Stimulated activated naive CD8-positive, alpha-beta T cell treated with anti-CD3 and anti-CD28 coated beads, Interleukin-15, Interleukin-2, amounts not matched to agents 100 ng/mL and 50 ng/mL, for 24 hours (primary cell): Measurements from ENCODE around the gene LRRC9.
"Not testable (repeated sequence)": the region's sequence is repeated elsewhere in the genome, so short reads cannot be mapped to it uniquely, and the experiment has no call there.

ENCODE experiments used
- H3K27ac Mint-ChIP-seq: one replicate; pipeline ENCODE4 v1.8.0; 2021; ENCODE audit warnings: mild to moderate bottlenecking, mixed read lengths
- H3K27me3 Mint-ChIP-seq: one replicate; pipeline ENCODE4 v1.8.0; 2021; ENCODE audit warnings: mixed read lengths
- H3K36me3 Mint-ChIP-seq: one replicate; pipeline ENCODE4 v1.8.0; 2021; ENCODE audit warnings: low read depth, mixed read lengths
- H3K4me1 Mint-ChIP-seq: one replicate; pipeline ENCODE4 v1.8.0; 2021; ENCODE audit warnings: low read depth, mixed read lengths
- H3K4me3 Mint-ChIP-seq: one replicate; pipeline ENCODE4 v1.8.0; 2021; ENCODE audit warnings: mild to moderate bottlenecking, mixed read lengths
- H3K9me3 Mint-ChIP-seq: one replicate; pipeline ENCODE4 v1.8.0; 2021; ENCODE audit warnings: mixed read lengths

LRRC9 gene

DNA sequence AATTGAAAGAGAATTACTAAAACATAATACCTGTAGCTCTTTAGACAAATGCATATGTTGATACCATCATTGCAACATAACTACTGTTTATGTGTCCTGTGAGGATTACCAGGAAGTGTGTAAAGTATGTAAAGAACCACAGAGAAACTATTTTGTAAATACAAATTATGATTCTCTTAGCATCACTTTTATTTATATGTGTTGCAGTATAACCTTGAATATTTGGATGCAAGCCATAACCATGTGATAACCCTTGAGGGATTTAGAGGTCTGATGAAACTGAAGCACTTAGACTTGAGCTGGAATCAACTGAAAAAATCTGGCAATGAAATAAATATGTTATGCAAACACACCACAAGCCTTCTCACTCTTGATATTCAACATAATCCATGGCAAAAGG, 77.5 kb downstream of the LRRC9 start:
- Mint-ChIP-seq H3K27me3 (peaks cover 3% of the 10 kb centered on the region), H3K27ac (no peak overlapping the region), H3K36me3 (no peaks in the 10 kb centered on the region), H3K4me1 (no peaks in the 10 kb centered on the region), H3K4me3 (no peak overlapping the region), H3K9me3 (no peaks in the 10 kb centered on the region)

DNA sequence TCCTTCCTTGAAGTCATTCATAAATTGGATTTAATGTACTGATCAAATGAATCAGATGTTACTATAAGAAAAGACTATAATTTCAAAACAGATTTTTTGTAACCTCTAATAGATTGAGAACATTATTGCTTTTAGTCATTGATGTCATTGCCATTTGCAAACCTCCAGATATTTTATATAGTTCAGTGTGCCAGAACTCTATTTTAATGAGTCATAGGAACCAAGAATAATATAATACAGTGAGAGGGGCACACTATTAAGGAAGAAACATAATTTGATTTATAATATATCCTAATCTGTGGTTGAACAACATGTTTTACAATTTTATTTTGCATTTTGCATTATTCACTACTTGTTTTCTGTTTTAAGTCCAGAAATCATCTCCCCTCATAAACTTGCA, 78.0 kb downstream of the LRRC9 start:
- Mint-ChIP-seq H3K4me3 (no peak overlapping the region), H3K27me3 (peaks cover 3% of the 10 kb centered on the region), H3K9me3 (no peaks in the 10 kb centered on the region), H3K36me3 (no peaks in the 10 kb centered on the region), H3K4me1 (no peaks in the 10 kb centered on the region), H3K27ac (no peak overlapping the region)

- Mint-ChIP-seq H3K9me3 (no peaks in the 10 kb centered on the region), H3K4me3 (no peak overlapping the region), H3K36me3 (no peaks in the 10 kb centered on the region), H3K27ac (no peak overlapping the region), H3K27me3 (peaks cover 3% of the 10 kb centered on the region), H3K4me1 (no peaks in the 10 kb centered on the region)
Observed at GRCh38 chr14:59998564-59998963, 78.6 kb downstream of the LRRC9 start.

DNA sequence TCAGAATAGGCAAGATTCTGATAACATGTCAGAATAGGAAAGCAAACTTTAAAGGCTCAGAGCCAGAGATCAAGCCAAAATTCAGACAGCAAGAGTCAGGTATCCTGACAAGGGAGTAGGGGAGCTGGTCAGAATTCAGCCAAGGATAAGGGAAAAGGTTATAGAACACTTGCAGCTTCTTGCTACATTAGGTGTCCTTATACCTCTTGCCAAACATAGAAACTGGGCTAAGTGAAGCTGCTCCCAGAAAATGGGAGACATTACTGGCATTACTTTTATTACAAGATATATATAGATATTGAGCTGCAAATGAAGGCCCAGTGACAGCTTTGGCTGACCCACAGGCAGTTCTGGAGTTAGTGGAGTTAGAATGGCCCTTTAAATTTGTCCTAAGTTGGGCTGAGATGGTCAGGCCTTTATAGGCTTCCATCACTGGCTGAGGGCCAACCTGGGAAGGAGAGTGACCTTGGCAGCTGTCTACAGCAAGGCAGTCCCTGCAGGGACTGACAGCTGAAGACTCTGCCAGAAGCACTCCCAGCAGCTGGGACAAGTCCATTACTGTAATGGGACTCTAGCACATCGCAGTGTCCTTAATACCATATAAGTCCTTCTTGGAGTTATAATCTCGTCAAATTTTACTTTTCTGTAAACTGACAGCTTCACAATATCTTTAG, 83.0 kb downstream of the LRRC9 start:
- no peaks in the 10 kb centered on the region for H3K4me1 Mint-ChIP-seq
- H3K27ac Mint-ChIP-seq = no peak overlapping the region
- no peak overlapping the region for H3K4me3 Mint-ChIP-seq
- peaks cover 5% of the 10 kb centered on the region for H3K27me3 Mint-ChIP-seq
- no peaks in the 10 kb centered on the region for H3K36me3 Mint-ChIP-seq
- H3K9me3 Mint-ChIP-seq = no peaks in the 10 kb centered on the region

DNA sequence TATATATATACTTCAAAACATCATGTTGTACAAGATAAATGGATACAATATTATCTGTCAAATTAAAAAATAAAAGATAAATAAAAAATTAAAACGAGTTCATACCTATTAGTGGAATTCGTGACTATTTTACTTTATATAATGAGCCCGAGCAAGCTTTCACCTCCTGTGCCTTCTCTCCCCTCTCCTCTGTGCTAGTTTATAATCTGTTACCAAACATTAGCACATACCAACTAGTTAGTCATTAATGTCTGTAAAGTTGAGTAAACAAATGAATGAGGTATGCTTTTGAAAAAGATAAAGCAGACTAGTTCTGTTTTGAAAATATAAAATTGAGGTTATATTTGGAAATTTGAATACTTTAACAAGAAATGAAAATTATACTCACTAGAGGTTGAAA, 84.0 kb downstream of the LRRC9 start:
- H3K4me3 Mint-ChIP-seq = no peak overlapping the region
- no peaks in the 10 kb centered on the region for H3K9me3 Mint-ChIP-seq
- no peaks in the 10 kb centered on the region for H3K4me1 Mint-ChIP-seq
- no peaks in the 10 kb centered on the region for H3K36me3 Mint-ChIP-seq
- peaks cover 5% of the 10 kb centered on the region for H3K27me3 Mint-ChIP-seq
- H3K27ac Mint-ChIP-seq = no peak overlapping the region

DNA sequence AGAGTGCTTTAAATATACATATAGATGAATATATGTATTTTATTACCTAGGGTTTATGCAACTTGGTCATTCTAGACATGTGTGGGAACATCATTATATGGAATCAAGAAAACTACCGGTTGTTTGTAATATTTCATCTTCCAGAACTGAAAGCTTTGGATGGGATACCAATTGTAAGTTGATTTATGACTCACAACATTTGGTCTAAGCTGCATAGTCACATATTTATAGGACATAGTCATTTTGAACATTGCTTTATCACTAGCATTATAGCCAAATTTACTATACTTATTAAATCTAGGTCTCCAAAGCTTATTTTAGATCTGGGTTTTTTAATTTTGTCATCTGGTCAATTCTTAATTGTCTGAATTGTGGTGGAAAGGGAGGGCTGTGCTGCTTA, 88.1 kb downstream of the LRRC9 start:
- Mint-ChIP-seq H3K27ac (no peak overlapping the region), H3K36me3 (no peaks in the 10 kb centered on the region), H3K9me3 (no peaks in the 10 kb centered on the region), H3K4me1 (no peaks in the 10 kb centered on the region), H3K4me3 (no peak overlapping the region), H3K27me3 (peaks cover 5% of the 10 kb centered on the region)

- not testable (repeated sequence) for H3K27ac Mint-ChIP-seq, H3K4me1 Mint-ChIP-seq, H3K27me3 Mint-ChIP-seq, H3K36me3 Mint-ChIP-seq, H3K9me3 Mint-ChIP-seq, H3K4me3 Mint-ChIP-seq
Observed at GRCh38 chr14:60010263-60010662, 90.3 kb downstream of the LRRC9 start.

- no peaks in the 10 kb centered on the region for H3K36me3 Mint-ChIP-seq
- H3K27ac Mint-ChIP-seq = no peak overlapping the region
- H3K4me3 Mint-ChIP-seq = no peak overlapping the region
- H3K9me3 Mint-ChIP-seq = peaks cover 7% of the 10 kb centered on the region
- peaks cover 6% of the 10 kb centered on the region for H3K27me3 Mint-ChIP-seq
- no peaks in the 10 kb centered on the region for H3K4me1 Mint-ChIP-seq
Observed at GRCh38 chr14:60014402-60014801, 94.5 kb downstream of the LRRC9 start.

- Mint-ChIP-seq H3K9me3 (no peaks in the 10 kb centered on the region), H3K27ac (no peak overlapping the region), H3K4me1 (no peaks in the 10 kb centered on the region), H3K27me3 (peaks cover 6% of the 10 kb centered on the region), H3K4me3 (no peak overlapping the region), H3K36me3 (no peaks in the 10 kb centered on the region)
Observed at GRCh38 chr14:60021619-60022018, 101.7 kb downstream of the LRRC9 start.

DNA sequence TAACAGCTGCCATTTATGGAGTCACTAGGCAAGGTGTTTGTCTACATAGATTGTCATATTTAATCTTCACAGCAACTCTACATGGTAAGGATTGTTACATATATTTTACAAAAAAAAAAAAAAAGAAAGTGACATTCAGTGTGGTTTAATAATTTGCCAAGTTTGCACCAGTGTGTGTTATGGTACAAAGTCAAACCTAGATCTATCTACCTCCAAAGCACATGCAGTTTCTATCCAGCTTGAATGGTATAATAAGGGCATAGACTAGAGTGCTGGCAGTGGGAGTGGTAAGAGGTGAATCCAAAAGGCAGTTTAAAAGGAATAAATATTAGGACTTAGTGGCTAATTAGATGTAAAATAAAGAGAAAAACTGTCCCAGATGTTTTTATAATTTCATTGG, 105.6 kb downstream of the LRRC9 start:
- H3K27me3 Mint-ChIP-seq = no peaks in the 10 kb centered on the region
- no peak overlapping the region for H3K27ac Mint-ChIP-seq
- no peaks in the 10 kb centered on the region for H3K9me3 Mint-ChIP-seq
- H3K4me1 Mint-ChIP-seq = no peaks in the 10 kb centered on the region
- H3K4me3 Mint-ChIP-seq = no peak overlapping the region
- H3K36me3 Mint-ChIP-seq = no peaks in the 10 kb centered on the region

DNA sequence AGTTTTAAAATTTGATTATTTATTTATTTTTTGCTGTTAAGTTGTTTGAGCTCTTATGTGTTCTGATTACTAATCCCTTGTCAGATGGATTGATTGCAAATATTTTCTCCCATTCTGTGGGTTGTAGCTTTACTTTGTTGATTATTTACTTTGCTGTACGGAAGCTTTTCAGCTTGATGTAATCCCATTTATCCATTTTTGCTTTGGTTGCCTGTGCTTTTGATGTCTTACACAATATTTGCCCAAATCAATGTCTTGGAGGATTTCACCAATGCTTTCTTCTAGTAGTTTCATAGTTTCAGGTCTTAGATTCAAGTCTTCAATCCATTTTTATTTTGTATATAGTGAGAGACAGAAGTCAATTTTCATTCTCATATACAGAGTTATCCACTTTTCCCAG, 115.2 kb downstream of the LRRC9 start:
- H3K9me3 Mint-ChIP-seq = peaks cover 7% of the 10 kb centered on the region
- no peak overlapping the region for H3K4me3 Mint-ChIP-seq
- H3K36me3 Mint-ChIP-seq = no peaks in the 10 kb centered on the region
- H3K27me3 Mint-ChIP-seq = peaks cover 9% of the 10 kb centered on the region
- H3K27ac Mint-ChIP-seq = no peak overlapping the region
- no peaks in the 10 kb centered on the region for H3K4me1 Mint-ChIP-seq

- H3K9me3 Mint-ChIP-seq = peaks cover 11% of the 10 kb centered on the region
- peaks cover 10% of the 10 kb centered on the region for H3K27me3 Mint-ChIP-seq
- not testable (repeated sequence) for H3K36me3 Mint-ChIP-seq, H3K27ac Mint-ChIP-seq, H3K4me3 Mint-ChIP-seq
- peaks cover 32% of the 10 kb centered on the region for H3K4me1 Mint-ChIP-seq
Observed at GRCh38 chr14:60047976-60048375, 128.0 kb downstream of the LRRC9 start.

- H3K27me3 Mint-ChIP-seq = peaks cover 8% of the 10 kb centered on the region
- H3K27ac Mint-ChIP-seq = peak overlapping the region; percentile 14
- no peaks in the 10 kb centered on the region for H3K36me3 Mint-ChIP-seq
- no peaks in the 10 kb centered on the region for H3K9me3 Mint-ChIP-seq
- H3K4me3 Mint-ChIP-seq = no peak overlapping the region
- H3K4me1 Mint-ChIP-seq = peaks cover 32% of the 10 kb centered on the region
Observed at GRCh38 chr14:60051721-60052221, 131.8 kb downstream of the LRRC9 start.

- no peak overlapping the region for H3K27ac Mint-ChIP-seq
- H3K4me3 Mint-ChIP-seq = no peak overlapping the region
- H3K36me3 Mint-ChIP-seq = no peaks in the 10 kb centered on the region
- peaks cover 9% of the 10 kb centered on the region for H3K27me3 Mint-ChIP-seq
- H3K4me1 Mint-ChIP-seq = no peaks in the 10 kb centered on the region
- H3K9me3 Mint-ChIP-seq = no peaks in the 10 kb centered on the region
Observed at GRCh38 chr14:60058087-60058486, 138.1 kb downstream of the LRRC9 start.

DNA sequence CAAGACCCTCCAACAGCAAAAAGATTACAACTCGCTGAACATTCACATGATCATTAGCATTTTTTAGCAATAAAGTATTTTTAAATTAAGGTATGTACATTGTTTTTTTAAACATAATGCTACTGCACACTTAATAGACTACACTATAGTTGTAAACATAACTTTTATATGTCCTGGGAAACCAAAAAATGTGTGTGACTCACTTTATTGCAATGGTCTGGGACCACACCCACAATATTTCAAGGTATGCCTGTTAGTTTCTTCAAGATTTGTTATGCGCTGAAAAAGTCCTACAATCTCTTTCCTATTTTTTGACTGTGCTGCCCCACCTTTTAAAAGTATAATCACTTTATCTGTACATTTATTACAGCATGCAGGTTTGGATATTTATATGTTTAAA, 141.4 kb downstream of the LRRC9 start:
- Mint-ChIP-seq H3K4me1 (no peaks in the 10 kb centered on the region), H3K36me3 (no peaks in the 10 kb centered on the region), H3K27ac (no peak overlapping the region), H3K27me3 (peaks cover 6% of the 10 kb centered on the region), H3K4me3 (no peak overlapping the region), H3K9me3 (no peaks in the 10 kb centered on the region)

- H3K4me1 Mint-ChIP-seq = no peaks in the 10 kb centered on the region
- H3K27ac Mint-ChIP-seq = no peak overlapping the region
- H3K36me3 Mint-ChIP-seq = no peaks in the 10 kb centered on the region
- no peak overlapping the region for H3K4me3 Mint-ChIP-seq
- no peaks in the 10 kb centered on the region for H3K9me3 Mint-ChIP-seq
- H3K27me3 Mint-ChIP-seq = peaks cover 6% of the 10 kb centered on the region
Observed at GRCh38 chr14:60064491-60065072, 144.6 kb downstream of the LRRC9 start.
